HL-60 (cell line): ENCODE results near the gene CATSPERB.

Experiments used
- GABPA ChIP-seq: IDR thresholded peaks from 2 replicates; pipeline ENCODE4 v1.6.1; 2012; ENCODE audit warnings: low read depth
- POLR2AphosphoS5 ChIP-seq: IDR thresholded peaks from 2 replicates; pipeline ENCODE4 v1.6.1; 2012; ENCODE audit warnings: low read depth
- SPI1 ChIP-seq: IDR thresholded peaks from 2 replicates; pipeline ENCODE4 v1.6.1; 2012; ENCODE audit warnings: low read depth, mild to moderate bottlenecking, borderline replicate concordance
- TF ChIP-seq, protein P1 (sequence below): IDR thresholded peaks from one replicate; pipeline ENCODE4 v1.5.1; 2011; ENCODE audit warnings: low read length, control low read depth, inconsistent platforms; ENCODE audit not compliant: insufficient read depth
- TF ChIP-seq, protein P2 (sequence below): IDR thresholded peaks from 2 replicates; pipeline ENCODE4 v1.6.1; 2012; ENCODE audit warnings: low read depth; ENCODE audit not compliant: insufficient replicate concordance

GRCh38 chr14:91749868-91750267 lies 18.0 kb upstream of the CATSPERB start:
- TF ChIP-seq, protein P1, sequence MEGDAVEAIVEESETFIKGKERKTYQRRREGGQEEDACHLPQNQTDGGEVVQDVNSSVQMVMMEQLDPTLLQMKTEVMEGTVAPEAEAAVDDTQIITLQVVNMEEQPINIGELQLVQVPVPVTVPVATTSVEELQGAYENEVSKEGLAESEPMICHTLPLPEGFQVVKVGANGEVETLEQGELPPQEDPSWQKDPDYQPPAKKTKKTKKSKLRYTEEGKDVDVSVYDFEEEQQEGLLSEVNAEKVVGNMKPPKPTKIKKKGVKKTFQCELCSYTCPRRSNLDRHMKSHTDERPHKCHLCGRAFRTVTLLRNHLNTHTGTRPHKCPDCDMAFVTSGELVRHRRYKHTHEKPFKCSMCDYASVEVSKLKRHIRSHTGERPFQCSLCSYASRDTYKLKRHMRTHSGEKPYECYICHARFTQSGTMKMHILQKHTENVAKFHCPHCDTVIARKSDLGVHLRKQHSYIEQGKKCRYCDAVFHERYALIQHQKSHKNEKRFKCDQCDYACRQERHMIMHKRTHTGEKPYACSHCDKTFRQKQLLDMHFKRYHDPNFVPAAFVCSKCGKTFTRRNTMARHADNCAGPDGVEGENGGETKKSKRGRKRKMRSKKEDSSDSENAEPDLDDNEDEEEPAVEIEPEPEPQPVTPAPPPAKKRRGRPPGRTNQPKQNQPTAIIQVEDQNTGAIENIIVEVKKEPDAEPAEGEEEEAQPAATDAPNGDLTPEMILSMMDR, result no peak
- TF ChIP-seq POLR2AphosphoS5, result no peak
- TF ChIP-seq GABPA, result no peak
- TF ChIP-seq, protein P2, sequence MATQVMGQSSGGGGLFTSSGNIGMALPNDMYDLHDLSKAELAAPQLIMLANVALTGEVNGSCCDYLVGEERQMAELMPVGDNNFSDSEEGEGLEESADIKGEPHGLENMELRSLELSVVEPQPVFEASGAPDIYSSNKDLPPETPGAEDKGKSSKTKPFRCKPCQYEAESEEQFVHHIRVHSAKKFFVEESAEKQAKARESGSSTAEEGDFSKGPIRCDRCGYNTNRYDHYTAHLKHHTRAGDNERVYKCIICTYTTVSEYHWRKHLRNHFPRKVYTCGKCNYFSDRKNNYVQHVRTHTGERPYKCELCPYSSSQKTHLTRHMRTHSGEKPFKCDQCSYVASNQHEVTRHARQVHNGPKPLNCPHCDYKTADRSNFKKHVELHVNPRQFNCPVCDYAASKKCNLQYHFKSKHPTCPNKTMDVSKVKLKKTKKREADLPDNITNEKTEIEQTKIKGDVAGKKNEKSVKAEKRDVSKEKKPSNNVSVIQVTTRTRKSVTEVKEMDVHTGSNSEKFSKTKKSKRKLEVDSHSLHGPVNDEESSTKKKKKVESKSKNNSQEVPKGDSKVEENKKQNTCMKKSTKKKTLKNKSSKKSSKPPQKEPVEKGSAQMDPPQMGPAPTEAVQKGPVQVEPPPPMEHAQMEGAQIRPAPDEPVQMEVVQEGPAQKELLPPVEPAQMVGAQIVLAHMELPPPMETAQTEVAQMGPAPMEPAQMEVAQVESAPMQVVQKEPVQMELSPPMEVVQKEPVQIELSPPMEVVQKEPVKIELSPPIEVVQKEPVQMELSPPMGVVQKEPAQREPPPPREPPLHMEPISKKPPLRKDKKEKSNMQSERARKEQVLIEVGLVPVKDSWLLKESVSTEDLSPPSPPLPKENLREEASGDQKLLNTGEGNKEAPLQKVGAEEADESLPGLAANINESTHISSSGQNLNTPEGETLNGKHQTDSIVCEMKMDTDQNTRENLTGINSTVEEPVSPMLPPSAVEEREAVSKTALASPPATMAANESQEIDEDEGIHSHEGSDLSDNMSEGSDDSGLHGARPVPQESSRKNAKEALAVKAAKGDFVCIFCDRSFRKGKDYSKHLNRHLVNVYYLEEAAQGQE, result no peak
- TF ChIP-seq SPI1, result no peak
